ENCODE data around the gene ARHGDIA.

- TF ChIP-seq CTCF (conservative IDR thresholded peaks at IDR 0.05) = no peak
- TF ChIP-seq ZFX (IDR thresholded peaks at IDR 0.05) = peak; percentile 89
Observed at GRCh38 chr17:81870131-81870980, 781 bp downstream of the ARHGDIA start.
